Aorta (tissue), 5 donors: ENCODE results near the gene SELENOS. TPM values are rescaled to one million over a fixed set of nuclear protein-coding genes. Genes with fewer than 3 reads are reported as not detected.

Experiments
- ATAC-seq: fragments of 200-7000 bp; cut with Tn5 transposase; one replicate; pipeline ENCODE4 v1.9.1; 2022; ENCODE audit warnings: moderate library complexity; ENCODE audit not compliant: low FRiP score
- DNase-seq, 2 donors: peaks; one replicate each; pipeline ENCODE4 v3.0.0-alpha.2; 2020
- H3K27ac ChIP-seq, 2 donors: one replicate each; pipeline ENCODE4 v1.5.1; 2013; ENCODE audit warnings: low read length in 2 of 2, mild to moderate bottlenecking in 2 of 2, moderate library complexity in 2 of 2, control low read depth in 1 of 2, inconsistent platforms in 1 of 2, low read depth in 1 of 2
- H3K27me3 ChIP-seq, 2 donors: one replicate each; pipeline ENCODE4 v1.6.1; 2013; ENCODE audit warnings: control low read depth in 1 of 2, low read length in 1 of 2, mild to moderate bottlenecking in 1 of 2, moderate library complexity in 1 of 2; ENCODE audit not compliant: insufficient read depth in 2 of 2, control insufficient read depth in 1 of 2
- H3K36me3 ChIP-seq, 2 donors: one replicate each; pipeline ENCODE4 v1.6.1; 2013; ENCODE audit warnings: control low read depth in 1 of 2, low read length in 1 of 2, mild to moderate bottlenecking in 1 of 2; ENCODE audit not compliant: insufficient read depth in 2 of 2, control insufficient read depth in 1 of 2
- H3K4me1 ChIP-seq, 2 donors: one replicate each; pipeline ENCODE4 v1.6.1; 2013; ENCODE audit warnings: low read length in 2 of 2, control low read depth in 1 of 2, mild to moderate bottlenecking in 1 of 2, moderate library complexity in 1 of 2; ENCODE audit not compliant: insufficient read depth in 2 of 2, control insufficient read depth in 1 of 2
- H3K4me3 ChIP-seq, 2 donors: one replicate each; pipeline ENCODE4 v1.5.1; 2013; ENCODE audit warnings: low read length in 2 of 2, control low read depth in 1 of 2, mild to moderate bottlenecking in 1 of 2
- H3K9me3 ChIP-seq: one replicate; pipeline ENCODE4 v1.6.1; 2013; ENCODE audit warnings: mild to moderate bottlenecking, low read length; ENCODE audit not compliant: control insufficient read depth
- WGBS, 2 donors: extraction: QIAGEN DNeasy Blood & Tissue Kit; methylation state at CpG; one replicate each; pipeline ENCODE4 v1.1.7; 2013; 5-methylcytosine and 5-hydroxymethylcytosine counted together
- intact Hi-C, 2 donors: fragments of 100-400 bp; cut with DNase I; formaldehyde crosslinking; loops; one replicate each; pipeline versions ENCODE4 v1.14.2 to v1.15.0; 2022
- polyA plus RNA-seq, 2 donors: library from polyadenylated mRNA; stranded (reverse); fragments of 200-250 nt; gene quantifications; one replicate each; pipeline ENCODE4 v1.2.3, GENCODE V29; 2013
- total RNA-seq, 2 donors: library from RNA; stranded (reverse); fragmentation: NEBNext Ultra II Directional; extraction: Animal tissue kit (Norgen Biotek cat#: 25700); gene quantifications; one replicate each; pipeline ENCODE4 v1.2.1, GENCODE V29; 2021
- donor health status: healthy with polysubstance abuse.
- donor health status: Bipolar disorder and iron deficiency.
- donor health status: DM: no; HTN: no; CAD: no.
- donor health status: DM: no; HTN: no; CAD: no.
- donor health status: DM: yes; HTN: yes; CAD: no.

SELENOS gene
- total and polyA plus RNA-seq, 4 donors = 69.0 to 123 (median 94.7) TPM

DNA sequence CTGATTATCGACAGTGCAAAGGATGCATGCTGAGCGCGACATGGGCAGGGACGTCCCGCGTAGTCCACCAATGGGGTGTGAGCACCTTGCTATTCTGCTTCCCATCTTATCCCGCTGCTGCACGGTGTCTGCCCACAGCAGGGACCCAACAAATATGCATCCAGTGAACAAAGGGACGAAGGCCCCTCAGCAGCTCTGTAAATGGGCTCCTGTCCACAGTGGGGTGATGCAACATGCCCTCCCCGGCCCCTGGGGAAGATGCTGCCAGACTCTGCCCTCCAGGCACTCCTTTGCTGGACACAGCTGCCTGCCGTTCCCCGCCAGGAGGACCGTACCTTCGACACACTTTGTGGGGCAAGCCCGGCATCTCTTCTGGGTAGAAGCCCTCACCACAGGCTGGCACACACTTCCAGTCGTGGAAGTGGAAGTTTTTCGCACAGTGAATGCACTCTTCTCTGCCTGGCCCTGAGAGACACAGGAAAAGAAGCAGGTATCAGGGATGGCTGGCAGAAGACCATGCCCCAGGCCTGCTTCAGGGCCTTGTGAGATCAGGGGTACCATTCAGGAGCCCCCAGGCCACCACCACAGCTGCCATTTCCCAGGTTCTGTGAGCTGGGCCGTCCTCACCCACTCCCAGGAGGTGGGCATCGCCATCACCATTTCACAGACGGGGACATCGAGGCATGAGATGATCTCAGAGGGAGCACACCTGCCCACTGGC, 35.9 kb upstream of the SELENOS start:
- no peaks in the 10 kb centered on the region for H3K4me1 ChIP-seq
- intact Hi-C loops = no loop called here
- no peaks in the 10 kb centered on the region for H3K27me3 ChIP-seq
- WGBS, 2 donors = 87 to 90% methylated on average over 21 of the region's 21 CpGs
- ATAC-seq (no peak), DNase-seq (peak in 1 of 2 donors; percentile 48)
- no peaks in the 10 kb centered on the region for H3K9me3 ChIP-seq
- no peak overlapping the region for H3K27ac ChIP-seq
- H3K4me3 ChIP-seq = no peak overlapping the region
- H3K36me3 ChIP-seq = no peaks in the 10 kb centered on the region

DNA sequence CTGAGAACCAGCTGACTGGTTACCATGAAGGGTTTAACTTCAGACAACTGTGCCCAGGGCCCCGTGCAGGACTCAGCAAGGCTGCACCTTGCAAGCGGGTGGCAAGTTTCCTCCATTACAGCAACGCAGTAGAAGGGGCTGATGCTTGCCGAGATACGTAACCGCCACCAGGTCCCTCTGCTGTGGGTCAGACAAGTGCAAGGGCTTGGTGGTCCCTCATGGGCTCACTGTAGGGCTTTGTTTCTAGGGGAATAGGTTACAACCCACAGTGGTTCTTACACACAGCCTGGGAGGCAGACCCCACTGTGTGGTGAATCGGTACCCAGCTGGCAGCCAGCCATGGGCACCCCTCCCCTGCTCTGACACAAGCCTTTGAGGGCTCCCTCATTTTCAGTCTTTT, 33.2 kb upstream of the SELENOS start:
- Histone ChIP-seq H3K4me1 (no peaks in the 10 kb centered on the region), H3K36me3 (no peaks in the 10 kb centered on the region), H3K27ac (no peak overlapping the region), H3K27me3 (no peaks in the 10 kb centered on the region), H3K4me3 (no peak overlapping the region), H3K9me3 (no peaks in the 10 kb centered on the region)
- intact Hi-C loops = no loop called here
- 89 to 90% methylated on average over 7 of the region's 7 CpGs for WGBS, 2 donors
- ATAC-seq (no peak), DNase-seq (no peak)

DNA sequence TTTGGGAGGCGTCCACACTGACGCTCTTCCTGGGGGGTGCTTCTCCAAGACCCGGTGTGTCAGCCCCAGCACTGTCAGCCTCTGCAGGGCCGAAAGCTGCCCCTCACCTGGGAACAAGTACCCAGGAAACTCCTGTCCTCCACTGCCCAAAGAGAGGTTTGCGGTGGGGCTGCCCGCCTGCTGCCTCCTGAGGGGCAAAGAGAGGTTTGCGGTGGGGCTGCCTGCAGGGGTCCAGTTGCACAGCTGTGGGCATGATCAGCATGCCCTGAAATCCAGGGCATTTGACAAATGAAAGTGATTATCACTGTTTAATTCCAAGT, 32.8 kb upstream of the SELENOS start:
- H3K36me3 ChIP-seq = no peaks in the 10 kb centered on the region
- no peak overlapping the region for H3K4me3 ChIP-seq
- no peaks in the 10 kb centered on the region for H3K27me3 ChIP-seq
- WGBS, 2 donors = 89 to 93% methylated on average over 7 of the region's 7 CpGs
- no peaks in the 10 kb centered on the region for H3K9me3 ChIP-seq
- intact Hi-C loops = no loop called here
- ATAC-seq (no peak), DNase-seq (no peak)
- H3K27ac ChIP-seq = no peak overlapping the region
- no peaks in the 10 kb centered on the region for H3K4me1 ChIP-seq

DNA sequence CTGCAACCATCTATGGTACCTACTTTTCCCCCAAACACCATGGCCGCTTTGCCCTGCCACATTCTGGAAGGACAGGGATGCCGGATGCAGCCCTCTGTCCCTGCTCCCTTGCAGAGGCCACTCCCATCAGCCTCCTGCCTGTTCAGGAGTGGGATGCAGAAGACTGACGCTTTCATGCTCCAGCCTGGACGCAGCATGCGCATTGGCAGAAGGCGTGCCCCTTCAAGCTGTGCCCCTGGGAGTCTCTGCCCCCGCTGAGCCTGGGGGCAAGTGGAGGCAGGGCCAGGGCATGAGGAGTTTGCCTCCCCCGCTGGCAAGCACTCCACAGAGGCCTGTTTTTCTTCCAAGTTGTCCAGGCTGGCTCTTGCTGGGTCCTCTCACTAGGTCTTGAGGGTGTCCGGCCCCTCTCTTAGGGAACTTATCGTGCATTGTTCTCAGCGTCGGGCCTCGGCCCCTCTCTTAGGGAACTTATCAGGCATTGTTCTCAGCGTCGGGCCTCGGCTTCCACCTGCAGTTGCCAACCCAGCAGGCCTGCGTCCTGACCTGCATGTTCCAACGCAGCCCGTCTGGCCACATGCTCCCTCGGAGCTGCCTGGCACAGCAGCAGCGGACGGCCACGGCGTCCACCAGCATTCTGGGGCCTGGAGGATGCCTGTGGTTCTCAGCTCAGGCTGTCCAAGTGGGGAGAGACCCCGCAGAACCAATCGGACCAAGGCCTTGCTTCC, 32.3 kb upstream of the SELENOS start:
- Histone ChIP-seq H3K27me3 (no peaks in the 10 kb centered on the region), H3K4me3 (no peak overlapping the region), H3K9me3 (no peaks in the 10 kb centered on the region), H3K4me1 (no peaks in the 10 kb centered on the region), H3K27ac (no peak overlapping the region), H3K36me3 (no peaks in the 10 kb centered on the region)
- ATAC-seq (no peak), DNase-seq (no peak)
- intact Hi-C loops = no loop called here
- WGBS, 2 donors = 83 to 84% methylated on average over 26 of the region's 26 CpGs

DNA sequence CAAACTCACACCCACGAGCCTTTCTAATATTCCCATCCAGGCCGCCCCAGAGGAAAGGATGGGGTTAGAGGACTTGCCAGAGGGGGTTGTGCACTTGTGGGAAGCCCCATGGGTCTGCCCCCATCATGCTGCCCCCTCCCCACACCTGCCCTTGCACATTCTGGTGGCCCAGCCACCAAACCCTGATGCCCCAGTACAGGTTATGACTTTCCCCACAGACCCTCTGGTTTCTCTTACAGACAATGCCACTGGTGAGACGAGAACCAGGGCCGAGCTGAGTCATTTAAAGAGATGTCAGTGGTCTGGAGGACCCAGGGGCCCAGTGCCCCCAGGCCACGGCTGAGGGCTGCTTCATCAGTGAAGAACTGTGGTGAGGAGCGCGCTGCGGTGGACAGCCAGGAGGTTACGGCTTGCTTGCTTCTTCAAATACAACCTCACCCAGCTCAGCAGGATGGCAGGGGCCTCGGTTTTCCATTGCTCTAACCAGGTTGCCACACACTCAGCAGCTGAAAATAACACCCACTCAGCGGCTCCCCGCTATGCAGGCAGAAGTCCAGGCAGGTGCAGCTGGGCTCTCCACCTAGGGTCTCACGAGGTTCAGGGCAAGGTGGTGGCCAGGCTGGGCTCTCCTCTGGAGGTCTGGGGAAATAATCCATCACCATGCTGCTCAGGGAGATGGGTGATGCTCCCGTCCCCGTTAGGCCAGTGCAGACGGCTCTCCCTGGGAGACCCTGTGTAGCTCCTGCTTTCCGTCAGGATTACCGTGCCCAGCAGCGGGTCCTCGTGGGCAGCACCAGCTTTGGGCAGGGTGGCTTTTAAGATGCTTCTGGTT, 31.5 kb upstream of the SELENOS start:
- Histone ChIP-seq H3K27ac (no peak overlapping the region), H3K4me3 (no peak overlapping the region), H3K36me3 (no peaks in the 10 kb centered on the region), H3K9me3 (no peaks in the 10 kb centered on the region), H3K4me1 (no peaks in the 10 kb centered on the region), H3K27me3 (no peaks in the 10 kb centered on the region)
- WGBS, 2 donors = 81 to 85% methylated on average over 20 of the region's 20 CpGs
- DNase-seq = no peak
- intact Hi-C loops = no loop called here
- no peak for ATAC-seq

DNA sequence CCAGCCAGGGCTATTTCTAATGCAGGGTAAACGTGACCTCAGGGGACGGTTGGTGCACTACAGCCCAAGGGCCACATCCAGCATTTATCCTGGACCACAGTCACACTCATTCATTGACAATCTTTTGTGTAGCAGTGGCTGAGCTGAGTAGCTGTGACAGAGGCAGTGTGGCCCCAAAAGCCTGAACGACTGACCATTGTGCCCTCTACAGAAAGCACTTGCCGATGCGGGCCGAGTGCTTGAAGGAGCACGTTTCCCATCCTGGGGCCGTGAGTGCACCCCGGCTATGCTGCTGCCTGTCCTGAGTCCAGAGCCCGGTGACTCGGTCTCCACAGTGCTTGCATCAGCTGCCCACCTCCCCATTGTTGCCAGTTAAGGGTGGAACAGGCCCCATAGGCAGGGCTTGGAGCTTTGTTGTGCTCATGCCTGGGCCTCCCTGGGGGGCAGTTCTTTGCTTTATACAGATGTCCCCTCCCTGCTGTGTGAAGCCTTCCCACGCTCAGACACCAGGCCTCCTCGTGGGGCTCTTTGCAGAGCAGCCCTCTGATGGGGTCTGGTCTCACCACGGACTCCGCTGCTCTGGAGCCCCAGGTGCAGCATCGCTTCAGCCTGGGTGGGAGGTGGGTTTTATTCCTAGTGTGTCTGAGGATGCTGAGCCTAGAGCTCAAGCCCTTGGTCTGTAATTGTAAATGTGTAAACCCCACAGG, 30.8 kb upstream of the SELENOS start:
- H3K27ac ChIP-seq = no peak overlapping the region
- intact Hi-C loops = no loop called here
- no peak for ATAC-seq
- H3K27me3 ChIP-seq = no peaks in the 10 kb centered on the region
- H3K4me1 ChIP-seq = no peaks in the 10 kb centered on the region
- no peaks in the 10 kb centered on the region for H3K36me3 ChIP-seq
- no peak for DNase-seq
- no peaks in the 10 kb centered on the region for H3K9me3 ChIP-seq
- WGBS, 2 donors = 71 to 80% methylated on average over 16 of the region's 16 CpGs
- H3K4me3 ChIP-seq = no peak overlapping the region

DNA sequence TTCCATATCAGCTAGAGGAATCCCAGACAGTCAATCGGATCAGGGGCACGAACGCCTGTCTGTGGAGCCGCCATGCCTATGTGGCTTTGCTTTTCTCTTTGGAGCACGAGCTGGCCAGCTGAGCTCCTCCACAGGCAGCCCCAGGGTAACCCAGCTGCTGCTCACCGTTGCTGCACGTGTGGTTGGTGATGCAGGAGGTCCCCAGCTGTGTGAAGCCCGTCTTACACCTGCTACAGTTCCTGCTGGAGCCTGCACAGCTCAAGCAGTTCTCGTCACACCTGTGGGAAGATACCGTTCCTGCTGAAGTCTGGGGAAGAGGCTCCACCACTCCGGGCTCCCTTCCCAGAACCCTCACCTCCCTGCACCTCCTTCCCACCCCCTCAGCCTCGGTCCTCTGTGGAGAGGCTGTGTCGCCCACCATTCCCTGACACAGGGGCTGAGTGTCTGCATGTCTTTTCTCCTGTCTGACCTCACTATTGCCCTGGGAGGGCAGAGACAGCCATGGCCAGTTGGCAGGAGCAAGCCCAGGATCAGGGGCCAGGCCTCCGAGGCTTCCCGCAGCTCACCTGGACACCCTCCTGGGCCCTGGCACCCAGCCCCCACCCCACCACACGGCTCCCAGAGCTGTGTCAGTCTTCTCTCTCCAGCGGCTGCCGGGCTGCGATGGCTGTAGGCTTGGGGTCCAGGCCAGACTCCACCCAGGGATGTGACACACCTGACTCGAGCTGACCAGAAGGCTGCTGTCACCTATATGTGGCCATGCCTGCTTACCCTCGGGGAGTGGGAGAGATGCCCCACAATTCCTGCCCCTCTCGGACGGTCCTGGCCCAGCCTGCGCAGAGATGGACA, 30.0 kb upstream of the SELENOS start:
- intact Hi-C loops = no loop called here
- DNase-seq (no peak), ATAC-seq (peak; percentile 13)
- H3K36me3 ChIP-seq = no peaks in the 10 kb centered on the region
- no peaks in the 10 kb centered on the region for H3K9me3 ChIP-seq
- H3K4me1 ChIP-seq = no peaks in the 10 kb centered on the region
- WGBS, 2 donors = 70 to 73% methylated on average over 24 of the region's 24 CpGs
- no peak overlapping the region for H3K27ac ChIP-seq
- no peaks in the 10 kb centered on the region for H3K27me3 ChIP-seq
- H3K4me3 ChIP-seq = no peak overlapping the region
